Spleen (tissue), 11 donors: ENCODE data around the gene CD14. TPM values are rescaled to one million over a fixed set of nuclear protein-coding genes. Genes with fewer than 3 reads are reported as not detected.

Experiments
- DNase-seq: peaks from one replicate; pipeline ENCODE4 v3.0.0-alpha.2; 2020
- H3K27ac ChIP-seq, 8 donors: fragments of 200-600 bp; sonication (generic) in 7 of 8; 1 replicate in 4 of 8; 2 replicates in 4 of 8; pipeline versions ENCODE4 v1.5.0 to v1.8.0; 2016 to 2021; ENCODE audit warnings: inconsistent platforms in 4 of 8, mild to moderate bottlenecking in 4 of 8, moderate library complexity in 1 of 8
- H3K27me3 ChIP-seq, 7 donors: fragments of 200-600 bp; sonication (generic) in 6 of 7; replicated peaks in 1 of 7; 1 replicate in 4 of 7; 2 replicates in 3 of 7; pipeline versions ENCODE4 v1.5.0 to v1.8.0; 2016 to 2021; ENCODE audit warnings: inconsistent platforms in 3 of 7, mild to moderate bottlenecking in 1 of 7
- H3K36me3 ChIP-seq, 6 donors: fragments of 200-600 bp; sonication (generic) in 5 of 6; 1 replicate in 4 of 6; 2 replicates in 2 of 6; pipeline versions ENCODE4 v1.5.0 to v1.8.0; 2016 to 2021; ENCODE audit warnings: inconsistent platforms in 2 of 6
- H3K4me1 ChIP-seq, 6 donors: fragments of 200-600 bp; sonication (generic) in 5 of 6; 1 replicate in 3 of 6; 2 replicates in 3 of 6; pipeline versions ENCODE4 v1.5.0 to v1.8.0; 2016 to 2021; ENCODE audit warnings: inconsistent platforms in 3 of 6
- H3K4me3 ChIP-seq, 8 donors: fragments of 200-600 bp; sonication (generic) in 7 of 8; 1 replicate in 4 of 8; 2 replicates in 4 of 8; pipeline versions ENCODE4 v1.5.0 to v1.8.0; 2016 to 2021; ENCODE audit warnings: inconsistent platforms in 4 of 8, mild to moderate bottlenecking in 4 of 8, moderate library complexity in 2 of 8
- H3K9me3 ChIP-seq, 8 donors: fragments of 200-600 bp; sonication (generic) in 7 of 8; 1 replicate in 4 of 8; 2 replicates in 4 of 8; pipeline versions ENCODE4 v1.5.0 to v1.8.0; 2016 to 2021; ENCODE audit warnings: inconsistent platforms in 4 of 8
- POLR2A ChIP-seq, 3 donors: fragments of 450-650 bp; IDR thresholded peaks; one replicate each; pipeline ENCODE4 v1.5.1; 2017; ENCODE audit warnings: antibody characterized with exemption in 3 of 3, mild to moderate bottlenecking in 1 of 3
- POLR2AphosphoS5 ChIP-seq, 3 donors: sonication (generic); formaldehyde crosslinking; IDR thresholded peaks; one replicate each; pipeline ENCODE4 v1.5.1; 2017; ENCODE audit warnings: antibody characterized with exemption in 3 of 3
- WGBS, 5 donors: extraction: QIAGEN DNeasy Blood & Tissue Kit in 3 of 5; methylation state at CpG; one replicate each; pipeline versions ENCODE4 v1.1.5 to v1.1.7; 2013 to 2018; 5-methylcytosine and 5-hydroxymethylcytosine counted together
- intact Hi-C: fragments of 100-400 bp; cut with DNase I; formaldehyde crosslinking; loops from one replicate; pipeline ENCODE4 v1.15.0; 2023; ENCODE audit warnings: low total_unique reads
- polyA plus RNA-seq, 3 donors: library from polyadenylated mRNA; stranded (reverse); fragments of 200-250 nt; gene quantifications; one replicate each; pipeline ENCODE4 v1.2.1, GENCODE V29; 2013
- total RNA-seq, 7 donors: library from RNA; depleted of rRNA in 3 of 7; stranded (reverse); fragments of >200 nt in 3 of 7; fragmentation: NEBNext Ultra II Directional in 4 of 7; extraction: Animal tissue kit (Norgen Biotek cat#: 25700) in 4 of 7; gene quantifications; one replicate each; pipeline versions ENCODE4 v1.1.0 to v1.2.1, GENCODE V29; 2016 to 2021
- TF ChIP-seq, protein P1 (sequence below), 11 experiments: fragments of 200-600 bp in 7 of 11; fragments of 450-650 bp in 4 of 11; sonication (generic) in 4 of 11; IDR thresholded peaks in 8 of 11; conservative IDR thresholded peaks in 3 of 11; 1 replicate in 7 of 11; 2 replicates in 4 of 11; pipeline versions ENCODE4 v1.4.0 to v1.8.0; 2016 to 2021; ENCODE audit warnings: antibody characterized with exemption in 11 of 11, inconsistent platforms in 4 of 11, mild to moderate bottlenecking in 1 of 11
- donor health status: healthy with polysubstance abuse.
- donor health status: DM: no; HTN: no; CAD: no; lungs with moderate emphysema.
- donor health status: DM: no; HTN: no; CAD: no.
- donor health status: Bipolar disorder and iron deficiency.
- donor health status: healthy.
- donor health status: DM: no; HTN: no; CAD: no.
- donor health status: DM: yes; HTN: yes; CAD: no.

CD14 gene
- total and polyA plus RNA-seq, 10 donors: 40.2 to 209 (median 87.9) TPM

DNA sequence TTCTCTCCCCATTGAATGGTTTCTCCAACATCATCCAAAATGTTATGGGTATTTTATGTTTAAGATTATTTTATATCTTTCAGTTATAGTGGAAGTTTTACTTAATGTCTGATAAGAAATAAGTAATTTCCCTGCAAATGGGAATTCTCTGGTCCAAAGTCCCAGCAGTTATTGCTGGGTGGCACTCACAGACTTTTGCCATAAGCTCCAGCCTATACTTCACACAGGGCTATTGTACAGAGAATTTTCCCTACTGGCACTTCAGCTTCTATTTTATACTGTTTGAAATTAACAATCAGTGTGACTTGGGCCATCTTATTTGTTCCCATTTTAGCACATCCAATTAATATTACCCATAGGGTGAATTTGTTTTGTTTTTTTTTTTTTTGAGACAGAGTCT, 32.9 kb downstream of the CD14 start:
- no peaks in the 10 kb centered on the region for H3K9me3 ChIP-seq
- H3K4me1 ChIP-seq: peaks cover 2 to 41% (median 15%) of the 10 kb centered on the region in 6 donors
- H3K36me3 ChIP-seq: no peaks in the 10 kb centered on the region
- no peak overlapping the region for H3K4me3 ChIP-seq
- intact Hi-C loops: no loop called here
- TF ChIP-seq POLR2AphosphoS5 (IDR thresholded peaks at IDR 0.05) (no peak), POLR2A (IDR thresholded peaks at IDR 0.05) (no peak)
- TF ChIP-seq, protein P1, sequence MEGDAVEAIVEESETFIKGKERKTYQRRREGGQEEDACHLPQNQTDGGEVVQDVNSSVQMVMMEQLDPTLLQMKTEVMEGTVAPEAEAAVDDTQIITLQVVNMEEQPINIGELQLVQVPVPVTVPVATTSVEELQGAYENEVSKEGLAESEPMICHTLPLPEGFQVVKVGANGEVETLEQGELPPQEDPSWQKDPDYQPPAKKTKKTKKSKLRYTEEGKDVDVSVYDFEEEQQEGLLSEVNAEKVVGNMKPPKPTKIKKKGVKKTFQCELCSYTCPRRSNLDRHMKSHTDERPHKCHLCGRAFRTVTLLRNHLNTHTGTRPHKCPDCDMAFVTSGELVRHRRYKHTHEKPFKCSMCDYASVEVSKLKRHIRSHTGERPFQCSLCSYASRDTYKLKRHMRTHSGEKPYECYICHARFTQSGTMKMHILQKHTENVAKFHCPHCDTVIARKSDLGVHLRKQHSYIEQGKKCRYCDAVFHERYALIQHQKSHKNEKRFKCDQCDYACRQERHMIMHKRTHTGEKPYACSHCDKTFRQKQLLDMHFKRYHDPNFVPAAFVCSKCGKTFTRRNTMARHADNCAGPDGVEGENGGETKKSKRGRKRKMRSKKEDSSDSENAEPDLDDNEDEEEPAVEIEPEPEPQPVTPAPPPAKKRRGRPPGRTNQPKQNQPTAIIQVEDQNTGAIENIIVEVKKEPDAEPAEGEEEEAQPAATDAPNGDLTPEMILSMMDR (IDR thresholded peaks at IDR 0.05 in 8 of 11, conservative IDR thresholded peaks at IDR 0.05 in 3 of 11): no peak
- no peaks in the 10 kb centered on the region for H3K27me3 ChIP-seq
- H3K27ac ChIP-seq: no peak overlapping the region
- no peak for DNase-seq

DNA sequence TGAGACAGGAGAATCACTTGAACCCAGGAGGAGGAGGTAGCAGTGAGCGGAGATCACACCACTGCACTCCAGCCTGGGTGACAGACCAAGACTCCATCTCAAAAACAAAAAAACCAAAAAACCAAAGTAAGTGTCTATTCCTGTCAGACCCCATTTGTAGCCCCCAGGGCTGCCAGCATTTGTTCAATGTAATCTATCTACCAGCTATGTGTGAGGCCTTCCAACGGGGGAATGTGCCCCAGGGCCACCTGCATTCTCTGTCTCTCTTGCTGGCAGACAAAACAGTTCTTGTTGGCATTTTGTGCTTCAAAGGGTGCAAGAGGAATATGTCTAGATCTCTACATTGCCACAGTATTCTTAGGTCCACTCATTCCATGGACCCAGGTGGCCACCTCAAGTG, 34.1 kb downstream of the CD14 start:
- Histone ChIP-seq H3K36me3 (no peaks in the 10 kb centered on the region), H3K4me3 (no peak overlapping the region), H3K27me3 (no peaks in the 10 kb centered on the region), H3K27ac (no peak overlapping the region), H3K9me3 (no peaks in the 10 kb centered on the region), H3K4me1 (peaks cover 2 to 50% (median 17%) of the 10 kb centered on the region in 6 donors)
- intact Hi-C loops: no loop called here
- 71 to 93% (median 91%) methylated on average over 2 of the region's 2 CpGs for WGBS, 5 donors
- TF ChIP-seq POLR2A (IDR thresholded peaks at IDR 0.05) (no peak), POLR2AphosphoS5 (IDR thresholded peaks at IDR 0.05) (no peak)
- TF ChIP-seq, protein P1 (IDR thresholded peaks at IDR 0.05 in 8 of 11, conservative IDR thresholded peaks at IDR 0.05 in 3 of 11): no peak
- no peak for DNase-seq

DNA sequence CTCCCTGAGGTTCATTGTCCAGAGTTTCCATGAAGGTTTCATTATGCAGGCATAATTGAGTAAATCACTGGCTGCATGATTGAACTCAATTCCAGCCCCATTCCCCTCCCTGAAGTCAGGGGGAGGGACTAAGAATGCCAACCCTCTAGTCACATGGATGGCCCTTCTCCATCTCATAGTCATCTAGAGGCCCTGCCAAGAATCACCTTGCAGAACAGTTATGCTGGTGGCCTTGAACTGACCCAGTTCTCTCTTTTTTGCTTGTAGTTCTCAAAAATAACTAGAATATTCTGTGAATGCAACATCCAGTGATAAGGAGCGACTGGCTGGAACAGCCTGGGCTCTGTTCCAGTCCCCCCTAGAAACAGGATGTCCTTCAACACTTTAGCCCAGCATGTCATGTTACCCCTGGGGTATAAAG, 36.6 kb downstream of the CD14 start:
- intact Hi-C loops: no loop called here
- peak overlapping the region in 7 of 8 donors; percentile 63 to 89 (median 73) for H3K27ac ChIP-seq
- peaks cover 5 to 50% (median 22%) of the 10 kb centered on the region in 6 donors for H3K4me1 ChIP-seq
- H3K9me3 ChIP-seq: no peaks in the 10 kb centered on the region
- no peak for DNase-seq
- no peaks in the 10 kb centered on the region for H3K27me3 ChIP-seq
- TF ChIP-seq POLR2A (IDR thresholded peaks at IDR 0.05) (no peak), POLR2AphosphoS5 (IDR thresholded peaks at IDR 0.05) (no peak)
- TF ChIP-seq, protein P1 (IDR thresholded peaks at IDR 0.05 in 8 of 11, conservative IDR thresholded peaks at IDR 0.05 in 3 of 11): no peak
- WGBS, 5 donors: 44 to 76% (median 55%) methylated on average over 1 of the region's 1 CpG
- H3K4me3 ChIP-seq: peak overlapping the region in 1 of 8 donors; percentile 44
- no peaks in the 10 kb centered on the region for H3K36me3 ChIP-seq

DNA sequence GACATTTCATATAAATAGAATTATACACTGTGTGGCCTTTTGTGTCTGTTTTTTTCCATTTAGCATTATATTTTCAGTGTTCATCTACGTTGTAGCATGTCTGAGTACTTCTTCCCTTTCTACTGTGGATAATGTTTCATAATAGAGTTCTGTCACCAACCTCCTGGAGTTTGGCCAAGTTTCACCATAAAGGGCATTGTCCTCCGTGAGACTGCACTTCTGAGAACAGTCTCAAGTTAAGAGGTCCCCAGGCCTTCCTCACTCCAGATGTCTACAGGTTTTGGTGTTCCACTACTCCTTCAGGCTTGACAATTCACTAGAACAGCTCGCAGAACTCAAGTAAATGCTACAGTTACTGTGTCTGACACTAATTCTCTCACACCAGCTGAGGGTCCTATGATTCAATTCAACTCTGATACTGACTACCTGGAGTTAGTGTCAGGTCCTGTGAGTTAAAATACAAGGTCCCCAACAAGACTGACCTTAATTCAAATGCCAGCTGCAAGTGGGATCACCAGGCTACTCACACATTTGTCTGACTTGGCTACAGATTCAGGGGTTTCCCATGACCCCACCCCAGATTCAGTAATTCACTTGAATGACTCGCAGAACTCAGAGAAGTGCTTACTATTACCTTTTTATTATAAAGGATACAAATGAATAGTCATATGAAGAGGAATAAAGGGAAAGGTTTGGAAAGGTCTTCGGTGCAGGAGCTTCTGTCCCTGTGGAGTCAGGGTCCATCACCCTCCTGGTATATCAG, 37.3 kb downstream of the CD14 start:
- peak overlapping the region in 1 of 8 donors; percentile 44 for H3K4me3 ChIP-seq

More for the DNA sequence above, 37.3 kb downstream of the CD14 start:
- Histone ChIP-seq H3K27me3 (no peaks in the 10 kb centered on the region), H3K4me1 (peaks cover 5 to 56% (median 22%) of the 10 kb centered on the region in 6 donors), H3K36me3 (no peaks in the 10 kb centered on the region), H3K27ac (peak overlapping the region in 7 of 8 donors; percentile 63 to 89 (median 73)), H3K9me3 (no peaks in the 10 kb centered on the region)
- intact Hi-C loops: no loop called here
- WGBS, 5 donors: 48 to 58% (median 51%) methylated on average over 5 of the region's 5 CpGs
- DNase-seq: no peak
- TF ChIP-seq POLR2AphosphoS5 (IDR thresholded peaks at IDR 0.05): peak in 1 of 3 donors; percentile 75
- TF ChIP-seq, protein P1 (IDR thresholded peaks at IDR 0.05 in 8 of 11, conservative IDR thresholded peaks at IDR 0.05 in 3 of 11): no peak
